ENCODE results near the gene CDH26. TPM values are rescaled to one million over a fixed set of nuclear protein-coding genes. Genes with fewer than 3 reads are reported as not detected.

CDH26 gene
- total and polyA plus RNA-seq, 10 of the 15 experiments (the other 5 are each of a cell fraction or from before 2014, with no cell fraction given) = 0.03 to 0.19 (median 0.08) TPM; not detected in 4

- no peak for TF ChIP-seq MLLT1 (IDR thresholded peaks at IDR 0.05)
- no peak for TF ChIP-seq NFXL1 (IDR thresholded peaks at IDR 0.05; ENCODE audit: borderline replicate concordance)
- TF ChIP-seq JUND (IDR thresholded peaks at IDR 0.05; ENCODE audit: low read depth, low read length) = no peak
Observed at GRCh38 chr20:60003776-60004175, 45.6 kb downstream of the CDH26 start (continued).

GRCh38 chr20:60006261-60006660 is 48.0 kb downstream of the CDH26 start:
- H3K36me3 ChIP-seq (ENCODE audit: control insufficient read depth in 2 of 2, insufficient read depth in 2 of 2, low read length in 1 of 2) = no peaks in the 10 kb centered on the region
- CTCF ChIA-PET = no interaction called here
- POLR2A ChIA-PET = no interaction called here
- intact Hi-C loops (cut with micrococcal nuclease; ENCODE audit: unreplicated experiment) = no loop called here
- DNase-seq (ENCODE audit: low read depth, low spot score) = no peak
- H3K4me3 ChIP-seq = no peak overlapping the region
- H3K27me3 ChIP-seq (replicated peaks in 1 of 2; ENCODE audit: control insufficient read depth in 2 of 2, insufficient read depth in 2 of 2, low read length in 1 of 2) = no peaks in the 10 kb centered on the region
- no peak for FAIRE-seq
- no peaks in the 10 kb centered on the region for H4K20me1 ChIP-seq (ENCODE audit: control insufficient read depth, insufficient read depth)
- ATAC-seq = no peak
- no peaks in the 10 kb centered on the region for H3K79me2 ChIP-seq (ENCODE audit: control insufficient read depth, insufficient read depth, low read length)
- no peak overlapping the region for H3K9ac ChIP-seq (ENCODE audit: control insufficient read depth, insufficient read depth, low read length)
- H3K9me3 ChIP-seq (replicated peaks; ENCODE audit: control insufficient read depth, insufficient read depth, low read length) = no peaks in the 10 kb centered on the region
- WGBS (ENCODE audit: insufficient coverage, insufficient replicate concordance, low lambda C conversion rate, missing lambda C conversion rate) = 0% methylated on average over 4 of the region's 4 CpGs
- in situ Hi-C loops (cut with MboI) = no loop called here
- RAD21 ChIA-PET (ENCODE audit: unreplicated experiment) = no interaction called here
- TF ChIP-seq WRNIP1 (IDR thresholded peaks at IDR 0.05; ENCODE audit: borderline replicate concordance, low read depth, low read length) (no peak), TCF12 (IDR thresholded peaks at IDR 0.05; ENCODE audit: low read depth, low read length) (no peak), KDM1A (IDR thresholded peaks at IDR 0.05; ENCODE audit: borderline replicate concordance) (no peak), SREBF2 (IDR thresholded peaks at IDR 0.05; ENCODE audit: low read length) (no peak), FOXK2 (IDR thresholded peaks at IDR 0.05) (no peak), MTA3 (IDR thresholded peaks at IDR 0.05; ENCODE audit: borderline replicate concordance, low read length) (no peak), ZBTB33 (IDR thresholded peaks at IDR 0.05) (no peak)
- BruUV-seq (replicated peaks) = no TSS peak
- no peak overlapping the region for H2AFZ ChIP-seq (ENCODE audit: control insufficient read depth, low read depth, low read length)
- H3K4me1 ChIP-seq (ENCODE audit: control insufficient read depth, insufficient read depth, low read length) = no peaks in the 10 kb centered on the region
- no peak overlapping the region for H3K4me2 ChIP-seq (ENCODE audit: control insufficient read depth, insufficient read depth)
- SMC1A ChIA-PET (ENCODE audit: uncharacterized antibody, unreplicated experiment) = no interaction called here
- no peak overlapping the region for H3K27ac ChIP-seq (ENCODE audit: control insufficient read depth, insufficient read depth)
